ENCODE measurements around the gene PHACTR1. TPM values are rescaled to one million over a fixed set of nuclear protein-coding genes. Genes with fewer than 3 reads are reported as not detected.

Gene PHACTR1
- total RNA-seq, 1 donor from 2014 or later: 8.5 TPM

DNA sequence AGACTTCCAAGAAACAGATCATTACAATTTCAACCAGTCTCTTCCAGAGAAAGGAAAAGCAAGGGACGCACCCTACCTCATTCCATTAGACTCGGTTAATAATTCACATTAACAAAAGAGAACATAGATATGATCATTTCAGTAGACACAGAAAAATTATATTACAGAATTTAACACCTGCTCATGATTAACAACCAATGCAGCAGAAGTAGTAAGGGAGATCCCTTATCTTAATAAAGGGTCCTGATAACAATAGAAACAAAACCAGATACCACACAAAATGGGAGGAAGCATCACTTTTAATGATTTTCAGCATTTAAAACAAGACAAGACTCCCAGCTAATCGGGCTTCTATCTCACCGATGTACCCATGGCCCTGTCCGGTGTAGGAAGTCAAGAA is 396.8 kb downstream of the PHACTR1 start:
- Mint-ChIP-seq H3K4me3 (ENCODE audit: unreplicated experiment) (no peak overlapping the region), H3K9me3 (ENCODE audit: unreplicated experiment) (peaks cover 2% of the 10 kb centered on the region), H3K4me1 (ENCODE audit: low read depth, unreplicated experiment) (no peaks in the 10 kb centered on the region), H3K36me3 (ENCODE audit: low read depth, unreplicated experiment) (no peaks in the 10 kb centered on the region), H3K27ac (ENCODE audit: unreplicated experiment) (no peak overlapping the region), H3K27me3 (ENCODE audit: low read depth, unreplicated experiment) (no peaks in the 10 kb centered on the region)
- no peak for FAIRE-seq
- no peak for DNase-seq (ENCODE audit: low read depth)
- no peaks in the 10 kb centered on the region for H3K9me3 ChIP-seq (ENCODE audit: insufficient read depth, low read depth, low read length)
- no peak overlapping the region for H3K27ac ChIP-seq (ENCODE audit: low read depth, low read length)
- no peaks in the 10 kb centered on the region for H3K4me1 ChIP-seq (ENCODE audit: insufficient read depth, low read length)
- H3K4me3 ChIP-seq (ENCODE audit: insufficient read depth, low read depth, low read length): no peak overlapping the region
- H4K20me1 ChIP-seq (ENCODE audit: insufficient read depth, low read length): no peaks in the 10 kb centered on the region
- TF ChIP-seq EZH2 (IDR thresholded peaks at IDR 0.05; ENCODE audit: insufficient read depth, low read length): no peak
- TF ChIP-seq, protein P1, sequence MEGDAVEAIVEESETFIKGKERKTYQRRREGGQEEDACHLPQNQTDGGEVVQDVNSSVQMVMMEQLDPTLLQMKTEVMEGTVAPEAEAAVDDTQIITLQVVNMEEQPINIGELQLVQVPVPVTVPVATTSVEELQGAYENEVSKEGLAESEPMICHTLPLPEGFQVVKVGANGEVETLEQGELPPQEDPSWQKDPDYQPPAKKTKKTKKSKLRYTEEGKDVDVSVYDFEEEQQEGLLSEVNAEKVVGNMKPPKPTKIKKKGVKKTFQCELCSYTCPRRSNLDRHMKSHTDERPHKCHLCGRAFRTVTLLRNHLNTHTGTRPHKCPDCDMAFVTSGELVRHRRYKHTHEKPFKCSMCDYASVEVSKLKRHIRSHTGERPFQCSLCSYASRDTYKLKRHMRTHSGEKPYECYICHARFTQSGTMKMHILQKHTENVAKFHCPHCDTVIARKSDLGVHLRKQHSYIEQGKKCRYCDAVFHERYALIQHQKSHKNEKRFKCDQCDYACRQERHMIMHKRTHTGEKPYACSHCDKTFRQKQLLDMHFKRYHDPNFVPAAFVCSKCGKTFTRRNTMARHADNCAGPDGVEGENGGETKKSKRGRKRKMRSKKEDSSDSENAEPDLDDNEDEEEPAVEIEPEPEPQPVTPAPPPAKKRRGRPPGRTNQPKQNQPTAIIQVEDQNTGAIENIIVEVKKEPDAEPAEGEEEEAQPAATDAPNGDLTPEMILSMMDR (IDR thresholded peaks at IDR 0.05; ENCODE audit: insufficient read depth, low read depth, low read length): no peak
- no peaks in the 10 kb centered on the region for H3K36me3 ChIP-seq (ENCODE audit: insufficient read depth, low read length)
- H3K4me2 ChIP-seq (ENCODE audit: low read length): no peak overlapping the region
- no peaks in the 10 kb centered on the region for H3K27me3 ChIP-seq (ENCODE audit: insufficient read depth, low read length)
- no peak overlapping the region for H3K9ac ChIP-seq (ENCODE audit: low read length)
- no peak overlapping the region for H2AFZ ChIP-seq (ENCODE audit: low read depth, low read length)
- no peaks in the 10 kb centered on the region for H3K79me2 ChIP-seq (ENCODE audit: insufficient read depth, low read length)

DNA sequence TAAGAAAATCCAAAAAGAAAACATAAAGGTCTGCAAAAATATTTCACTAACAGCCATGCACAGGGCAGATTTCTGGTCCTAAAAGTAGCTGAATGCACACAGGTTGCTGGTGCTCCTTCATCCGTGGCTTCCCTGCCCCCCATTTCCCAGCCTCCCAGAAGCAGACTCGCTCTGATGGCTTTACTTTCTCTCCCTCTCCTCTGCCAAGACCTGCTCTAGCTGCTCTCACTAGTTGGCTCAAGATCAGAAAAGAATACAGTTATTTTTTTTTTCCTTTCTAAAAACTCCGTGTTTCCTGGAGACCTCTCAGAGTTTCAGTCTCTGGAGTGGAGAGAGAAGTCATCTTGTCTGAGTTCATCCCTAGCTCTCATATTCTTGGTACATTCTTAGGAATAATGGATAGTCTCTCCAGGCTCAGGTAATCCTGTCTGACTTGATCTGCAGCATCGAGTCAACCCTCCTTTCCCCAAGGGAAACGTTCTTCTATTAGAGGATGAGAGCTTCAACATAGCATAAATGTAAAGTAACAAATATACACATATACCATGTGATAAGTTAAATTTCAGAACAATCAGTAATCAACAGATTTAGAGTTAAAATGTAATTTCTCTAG is 397.5 kb downstream of the PHACTR1 start:
- H3K27me3 ChIP-seq (ENCODE audit: insufficient read depth, low read length): no peaks in the 10 kb centered on the region
- Mint-ChIP-seq H3K27me3 (ENCODE audit: low read depth, unreplicated experiment) (no peaks in the 10 kb centered on the region), H3K4me3 (ENCODE audit: unreplicated experiment) (no peak overlapping the region), H3K36me3 (ENCODE audit: low read depth, unreplicated experiment) (no peaks in the 10 kb centered on the region), H3K4me1 (ENCODE audit: low read depth, unreplicated experiment) (no peaks in the 10 kb centered on the region), H3K27ac (ENCODE audit: unreplicated experiment) (no peak overlapping the region), H3K9me3 (ENCODE audit: unreplicated experiment) (peaks cover 2% of the 10 kb centered on the region)
- H3K36me3 ChIP-seq (ENCODE audit: insufficient read depth, low read length): no peaks in the 10 kb centered on the region
- no peaks in the 10 kb centered on the region for H3K9me3 ChIP-seq (ENCODE audit: insufficient read depth, low read depth, low read length)
- no peaks in the 10 kb centered on the region for H3K4me1 ChIP-seq (ENCODE audit: insufficient read depth, low read length)
- no peak overlapping the region for H3K27ac ChIP-seq (ENCODE audit: low read depth, low read length)
- no peak overlapping the region for H2AFZ ChIP-seq (ENCODE audit: low read depth, low read length)
- DNase-seq (ENCODE audit: low read depth) (no peak), FAIRE-seq (no peak)
- no peak overlapping the region for H3K9ac ChIP-seq (ENCODE audit: low read length)
- H3K4me3 ChIP-seq (ENCODE audit: insufficient read depth, low read depth, low read length): no peak overlapping the region
- no peaks in the 10 kb centered on the region for H4K20me1 ChIP-seq (ENCODE audit: insufficient read depth, low read length)
- no peaks in the 10 kb centered on the region for H3K79me2 ChIP-seq (ENCODE audit: insufficient read depth, low read length)
- no peak for TF ChIP-seq EZH2 (IDR thresholded peaks at IDR 0.05; ENCODE audit: insufficient read depth, low read length)
- TF ChIP-seq, protein P1 (IDR thresholded peaks at IDR 0.05; ENCODE audit: insufficient read depth, low read depth, low read length): no peak
- H3K4me2 ChIP-seq (ENCODE audit: low read length): no peak overlapping the region

DNA sequence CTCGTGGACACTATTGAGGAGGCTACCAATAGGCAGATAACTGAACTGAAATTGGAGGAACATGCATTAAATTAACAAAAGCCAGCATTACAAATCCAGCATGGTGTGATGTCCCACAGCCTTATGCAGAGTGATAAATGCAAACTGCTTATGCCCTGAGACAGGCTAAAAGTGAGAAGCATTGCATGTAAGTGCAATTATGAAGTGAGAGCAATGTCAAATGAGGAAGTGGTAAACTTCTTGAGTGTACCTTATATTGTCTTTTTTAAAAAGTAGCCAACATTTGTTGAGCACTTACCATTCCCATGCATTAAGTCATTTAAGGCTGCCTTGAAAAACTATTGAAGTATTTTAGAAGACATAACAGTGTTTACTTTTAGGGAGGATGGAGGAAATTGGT is 399.6 kb downstream of the PHACTR1 start:
- no peak overlapping the region for H2AFZ ChIP-seq (ENCODE audit: low read depth, low read length)
- H3K27ac Mint-ChIP-seq (ENCODE audit: unreplicated experiment): no peak overlapping the region
- no peak overlapping the region for H3K4me3 ChIP-seq (ENCODE audit: insufficient read depth, low read depth, low read length)
- no peak overlapping the region for H3K4me2 ChIP-seq (ENCODE audit: low read length)
- FAIRE-seq (no peak), DNase-seq (ENCODE audit: low read depth) (no peak)
- no peak overlapping the region for H3K27ac ChIP-seq (ENCODE audit: low read depth, low read length)
- H3K4me3 Mint-ChIP-seq (ENCODE audit: unreplicated experiment): no peak overlapping the region
- H3K9ac ChIP-seq (ENCODE audit: low read length): no peak overlapping the region
- H3K79me2 ChIP-seq (ENCODE audit: insufficient read depth, low read length): no peaks in the 10 kb centered on the region
- TF ChIP-seq EZH2 (IDR thresholded peaks at IDR 0.05; ENCODE audit: insufficient read depth, low read length): no peak
- TF ChIP-seq, protein P1 (IDR thresholded peaks at IDR 0.05; ENCODE audit: insufficient read depth, low read depth, low read length): no peak
- no peaks in the 10 kb centered on the region for H3K9me3 ChIP-seq (ENCODE audit: insufficient read depth, low read depth, low read length)
- no peaks in the 10 kb centered on the region for H3K36me3 Mint-ChIP-seq (ENCODE audit: low read depth, unreplicated experiment)
- H3K4me1 ChIP-seq (ENCODE audit: insufficient read depth, low read length): no peaks in the 10 kb centered on the region
- H4K20me1 ChIP-seq (ENCODE audit: insufficient read depth, low read length): no peaks in the 10 kb centered on the region
- no peaks in the 10 kb centered on the region for H3K27me3 Mint-ChIP-seq (ENCODE audit: low read depth, unreplicated experiment)
- H3K27me3 ChIP-seq (ENCODE audit: insufficient read depth, low read length): no peaks in the 10 kb centered on the region
- no peaks in the 10 kb centered on the region for H3K36me3 ChIP-seq (ENCODE audit: insufficient read depth, low read length)
- H3K4me1 Mint-ChIP-seq (ENCODE audit: low read depth, unreplicated experiment): no peaks in the 10 kb centered on the region
- H3K9me3 Mint-ChIP-seq (ENCODE audit: unreplicated experiment): no peaks in the 10 kb centered on the region

Data from astrocyte (in vitro differentiated cells and primary cell).